Common myeloid progenitor, CD34-positive (primary cell): Measurements from ENCODE around the gene FUBP3.
A peak's percentile ranks its signal among the peaks of the same experiment; 100 is the strongest.

Experiments
- CTCF ChIA-PET: fragments of 350-600 bp; sonication (Branson Sonifier 250); formaldehyde crosslinking; loops from one replicate; lab custom pipeline; 2021; ENCODE audit warnings: antibody characterized with exemption; lab: Charles Lee
- POLR2A ChIA-PET: fragments of 350-600 bp; sonication (Branson Sonifier 250); formaldehyde crosslinking; loops from one replicate; lab custom pipeline; 2021; ENCODE audit warnings: antibody characterized with exemption; lab: Charles Lee
- DNase-seq, 3 donors: peaks; one replicate each; pipeline versions ENCODE4 v3.0.0 to v3.0.0-alpha.2; 2013
- H3K27ac ChIP-seq, 2 experiments: 1 replicate in 1 of 2; 2 replicates in 1 of 2; pipeline ENCODE4 v1.7.0; 2013; ENCODE audit warnings: inconsistent platforms in 2 of 2, low read length in 2 of 2, mild to moderate bottlenecking in 2 of 2, low read depth in 1 of 2, moderate library complexity in 1 of 2; ENCODE audit not compliant: severe bottlenecking in 2 of 2, insufficient read depth in 1 of 2, poor library complexity in 1 of 2
- H3K27me3 ChIP-seq, 5 experiments: replicated peaks in 2 of 5; 1 replicate in 3 of 5; 2 replicates in 2 of 5; pipeline versions ENCODE4 v1.6.1 to v1.7.0; 2013; ENCODE audit warnings: low read length in 4 of 5, mild to moderate bottlenecking in 2 of 5, moderate library complexity in 2 of 5, inconsistent platforms in 1 of 5; ENCODE audit not compliant: insufficient read depth in 5 of 5, control insufficient read depth in 4 of 5
- H3K36me3 ChIP-seq, 4 experiments: 1 replicate in 2 of 4; 2 replicates in 2 of 4; pipeline versions ENCODE4 v1.6.1 to v1.7.0; 2013; ENCODE audit warnings: low read length in 3 of 4, control low read depth in 1 of 4, mild to moderate bottlenecking in 1 of 4; ENCODE audit not compliant: control insufficient read depth in 4 of 4, insufficient read depth in 4 of 4
- H3K4me1 ChIP-seq, 4 experiments: 1 replicate in 3 of 4; 2 replicates in 1 of 4; pipeline versions ENCODE4 v1.6.1 to v1.7.1; 2013; ENCODE audit warnings: low read length in 3 of 4, mild to moderate bottlenecking in 3 of 4, control low read depth in 1 of 4, inconsistent platforms in 1 of 4, moderate library complexity in 1 of 4; ENCODE audit not compliant: control insufficient read depth in 4 of 4, insufficient read depth in 4 of 4; ENCODE audit errors: control extremely low read depth in 1 of 4
- H3K4me3 ChIP-seq, 7 experiments: 1 replicate in 4 of 7; 2 replicates in 3 of 7; pipeline versions ENCODE4 v1.5.1 to v1.7.0; 2013; ENCODE audit warnings: mild to moderate bottlenecking in 7 of 7, low read length in 6 of 7, moderate library complexity in 6 of 7, inconsistent platforms in 2 of 7, low read depth in 2 of 7, control low read depth in 1 of 7; ENCODE audit not compliant: insufficient read depth in 4 of 7, control insufficient read depth in 1 of 7; ENCODE audit errors: extremely low read depth in 1 of 7
- H3K9me3 ChIP-seq, 5 experiments: 1 replicate in 4 of 5; 2 replicates in 1 of 5; pipeline versions ENCODE4 v1.6.1 to v1.7.1; 2013; ENCODE audit warnings: low read length in 4 of 5, mild to moderate bottlenecking in 2 of 5, inconsistent platforms in 1 of 5, low read depth in 1 of 5, moderate library complexity in 1 of 5; ENCODE audit not compliant: control insufficient read depth in 4 of 5, insufficient read depth in 2 of 5; ENCODE audit errors: control extremely low read depth in 1 of 5
- WGBS: methylation state at CpG from one replicate; pipeline ENCODE4 v1.1.5; 2013; ENCODE audit not compliant: insufficient coverage; 5-methylcytosine and 5-hydroxymethylcytosine counted together

FUBP3 gene

DNA sequence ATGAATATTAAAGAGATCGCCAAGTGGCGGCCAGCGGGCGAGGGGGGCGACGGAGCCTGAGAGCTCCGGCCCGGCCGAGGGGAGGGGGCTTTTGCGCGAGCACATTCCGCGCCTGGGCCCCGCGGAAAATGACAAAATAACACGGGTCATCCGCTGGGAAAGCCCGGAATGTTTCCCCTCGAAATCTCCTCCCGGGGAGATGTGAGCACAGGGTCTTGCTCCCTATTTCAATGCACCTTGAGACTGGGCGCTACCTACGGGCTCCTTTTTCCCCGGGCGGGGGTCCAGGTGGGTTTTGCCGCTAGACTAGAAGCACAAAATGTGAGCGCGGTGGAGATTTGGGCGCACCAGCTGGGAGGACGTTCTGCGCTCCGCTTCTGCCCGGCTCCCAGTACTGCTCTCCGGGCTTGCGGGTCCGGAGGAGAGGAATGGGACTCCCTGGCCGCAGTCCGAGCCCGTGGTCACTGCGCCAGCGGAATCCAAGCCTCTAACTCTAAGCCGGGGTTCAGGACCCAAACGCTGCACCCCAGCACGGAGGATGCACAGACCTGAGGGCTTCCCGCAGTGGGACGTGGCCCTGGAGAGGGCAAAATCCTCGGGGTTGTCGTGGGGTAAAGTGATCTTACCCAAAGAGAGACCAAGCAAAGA is 82.2 kb downstream of the FUBP3 start:
- 5% methylated on average over 45 of the region's 47 CpGs for WGBS
- H3K9me3 ChIP-seq: peaks cover 0 to 11% (median 0%) of the 10 kb centered on the region in 5 experiments
- ChIA-PET POLR2A (no interaction called here), CTCF (no interaction called here)
- DNase-seq: no peak
- peaks cover 9 to 99% (median 55%) of the 10 kb centered on the region in 5 experiments for H3K27me3 ChIP-seq
- H3K4me3 ChIP-seq: peak overlapping the region in 1 of 7 experiments; percentile 43
- H3K27ac ChIP-seq: no peak overlapping the region
- peaks cover 0 to 50% (median 25%) of the 10 kb centered on the region in 4 experiments for H3K4me1 ChIP-seq
- no peaks in the 10 kb centered on the region for H3K36me3 ChIP-seq

DNA sequence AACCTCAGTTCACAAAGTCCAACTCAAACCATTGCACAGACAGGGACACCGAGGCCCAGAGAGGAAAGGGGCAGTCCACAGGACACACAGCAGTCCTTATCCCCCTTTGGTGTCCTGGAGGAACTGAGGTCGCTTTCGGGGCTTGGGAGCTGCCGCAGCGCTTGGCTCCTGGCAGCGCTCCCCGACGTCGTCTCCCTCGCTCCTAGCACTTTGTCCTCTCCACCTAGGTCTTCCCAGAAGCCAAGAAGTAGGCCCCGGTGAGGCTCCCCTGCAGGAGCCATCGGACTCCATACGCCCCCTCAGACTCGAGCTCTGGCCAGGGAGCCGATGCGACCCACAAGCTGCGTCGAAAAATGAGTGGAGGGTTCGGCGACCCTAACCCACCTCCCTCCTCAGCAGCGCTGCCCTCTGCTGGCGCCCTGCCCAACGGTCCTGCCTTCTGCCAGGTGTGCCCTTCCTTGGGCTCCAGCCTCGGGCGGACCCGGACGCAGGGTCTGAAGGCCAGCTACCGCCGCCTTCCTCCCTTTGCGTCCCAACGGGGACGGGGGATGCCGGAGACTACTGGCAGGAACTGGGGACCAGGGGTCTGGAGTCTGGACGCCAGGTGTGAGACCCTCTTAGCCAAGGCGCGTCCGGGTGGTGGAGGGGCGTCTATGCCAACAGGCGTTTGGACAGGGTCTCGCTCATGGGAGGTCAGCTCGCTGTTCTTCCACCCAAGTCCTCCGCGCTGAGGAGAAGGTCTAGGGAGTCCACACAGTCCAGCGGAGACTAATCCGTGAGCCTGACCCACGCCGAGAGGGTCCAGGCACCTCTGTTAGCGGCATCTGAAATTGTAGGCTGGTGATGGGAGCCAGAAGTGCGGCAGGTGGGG is 83.0 kb downstream of the FUBP3 start:
- 8% methylated on average over 37 of the region's 49 CpGs for WGBS
- POLR2A ChIA-PET: no interaction called here
- CTCF ChIA-PET: interaction anchor here (1.3 kb wide), 2 partner anchors 17 to 20 kb away, joined by 3 to 4 read pairs; no protein-coding TSS in a partner anchor
- H3K27ac ChIP-seq: no peak overlapping the region
- H3K4me3 ChIP-seq: no peak overlapping the region
- peaks cover 9 to 99% (median 59%) of the 10 kb centered on the region in 5 experiments for H3K27me3 ChIP-seq
- peaks cover 0 to 8% (median 0%) of the 10 kb centered on the region in 5 experiments for H3K9me3 ChIP-seq
- no peak for DNase-seq
- no peaks in the 10 kb centered on the region for H3K36me3 ChIP-seq
- H3K4me1 ChIP-seq: peaks cover 0 to 56% (median 26%) of the 10 kb centered on the region in 4 experiments

DNA sequence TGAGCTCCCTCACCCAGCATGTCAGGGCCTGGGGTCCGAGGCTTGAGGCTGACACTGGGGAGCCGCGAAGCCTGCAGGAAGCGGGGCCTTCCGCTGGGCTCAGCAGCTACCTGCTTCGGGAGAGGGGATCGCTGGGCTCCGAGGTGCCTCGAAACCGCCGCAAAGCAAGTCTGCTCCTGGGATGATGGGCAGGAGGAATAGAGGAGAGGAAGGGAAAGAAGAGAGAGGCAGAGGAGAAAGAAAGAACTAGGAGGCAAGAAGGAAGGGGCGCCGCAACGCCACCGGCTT is 83.5 kb downstream of the FUBP3 start:
- Histone ChIP-seq H3K9me3 (peaks cover 0 to 8% (median 0%) of the 10 kb centered on the region in 5 experiments), H3K27me3 (peaks cover 9 to 99% (median 61%) of the 10 kb centered on the region in 5 experiments), H3K27ac (no peak overlapping the region), H3K36me3 (no peaks in the 10 kb centered on the region), H3K4me1 (peaks cover 0 to 56% (median 26%) of the 10 kb centered on the region in 4 experiments), H3K4me3 (peak overlapping the region in 1 of 7 experiments; percentile 24)
- ChIA-PET CTCF (interaction anchor here (1.3 kb wide), 2 partner anchors 16 to 19 kb away, joined by 3 to 4 read pairs; no protein-coding TSS in a partner anchor), POLR2A (no interaction called here)
- DNase-seq: no peak
- WGBS: 3% methylated on average over 13 of the region's 15 CpGs

DNA sequence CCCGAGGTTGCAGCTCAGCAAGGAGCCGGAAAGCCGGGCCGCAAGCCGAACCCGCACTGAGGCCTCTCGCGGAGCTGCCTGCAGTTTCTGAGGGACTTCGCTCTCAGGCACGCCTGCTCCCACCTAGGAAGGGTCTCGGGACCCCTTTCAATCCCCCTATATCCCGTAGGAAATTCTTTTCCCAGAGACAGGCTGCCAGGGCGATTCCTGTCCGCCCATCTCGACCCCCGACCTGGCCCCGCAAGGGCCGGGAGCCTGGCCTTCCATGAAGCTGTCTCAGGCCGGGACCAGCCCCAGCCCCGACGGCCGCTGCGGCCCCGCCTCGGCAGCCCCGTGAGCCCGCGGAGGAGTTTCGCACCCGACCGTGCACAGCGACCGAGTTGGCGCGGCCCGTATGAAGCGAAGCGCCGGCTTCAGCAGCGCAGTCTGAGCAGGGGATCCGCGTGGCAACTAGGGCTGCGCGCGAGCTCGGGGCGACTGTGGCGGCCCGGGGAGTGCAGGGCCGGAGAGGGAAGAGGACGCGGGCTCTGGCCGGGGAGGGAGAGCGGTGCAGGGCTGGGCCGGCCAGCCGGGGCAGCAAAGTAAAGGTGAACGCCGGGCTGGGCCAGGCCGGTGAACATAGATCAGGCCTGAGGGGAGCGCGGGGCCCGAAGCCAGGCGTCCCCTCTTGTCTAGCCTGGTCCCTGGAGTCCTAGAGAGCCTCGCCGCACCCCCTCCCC is 84.0 kb downstream of the FUBP3 start:
- CTCF ChIA-PET: interaction anchor here (1.3 kb wide), 2 partner anchors 16 to 19 kb away, joined by 3 to 4 read pairs; no protein-coding TSS in a partner anchor
- H3K9me3 ChIP-seq: peaks cover 0 to 8% (median 0%) of the 10 kb centered on the region in 5 experiments
- H3K36me3 ChIP-seq: no peaks in the 10 kb centered on the region
- POLR2A ChIA-PET: no interaction called here
- H3K4me3 ChIP-seq: peak overlapping the region in 1 of 7 experiments; percentile 24
- 1% methylated on average over 51 of the region's 65 CpGs for WGBS
- no peak overlapping the region for H3K27ac ChIP-seq
- peaks cover 0 to 56% (median 26%) of the 10 kb centered on the region in 4 experiments for H3K4me1 ChIP-seq
- DNase-seq: peak in 1 of 3 donors; percentile 39
- peaks cover 6 to 99% (median 60%) of the 10 kb centered on the region in 5 experiments for H3K27me3 ChIP-seq

DNA sequence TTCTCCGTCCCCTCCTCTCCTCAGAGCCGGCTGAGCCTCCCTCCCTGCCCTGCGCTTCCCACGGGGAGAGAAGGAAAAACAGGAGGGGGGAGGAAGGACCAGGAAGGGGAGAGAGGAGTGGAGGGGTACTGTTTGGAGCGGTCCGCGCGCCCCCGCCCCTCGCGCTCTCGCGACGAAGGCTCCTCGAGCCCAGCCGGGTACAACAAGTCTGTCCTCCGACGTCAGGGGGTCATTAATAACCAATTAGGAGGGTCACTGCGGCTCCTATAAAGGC is 84.5 kb downstream of the FUBP3 start:
- H3K27me3 ChIP-seq: peaks cover under 1 to 99% (median 59%) of the 10 kb centered on the region in 5 experiments
- no peak for DNase-seq
- H3K4me1 ChIP-seq: peaks cover 0 to 56% (median 26%) of the 10 kb centered on the region in 4 experiments
- no peak overlapping the region for H3K4me3 ChIP-seq
- peaks cover 0 to 5% (median 0%) of the 10 kb centered on the region in 5 experiments for H3K9me3 ChIP-seq
- H3K27ac ChIP-seq: no peak overlapping the region
- H3K36me3 ChIP-seq: no peaks in the 10 kb centered on the region
- ChIA-PET POLR2A (no interaction called here), CTCF (interaction anchor here (1.3 kb wide), 1 partner anchor 18 kb away, joined by 4 read pairs; no protein-coding TSS in a partner anchor)
- 3% methylated on average over 15 of the region's 19 CpGs for WGBS

DNA sequence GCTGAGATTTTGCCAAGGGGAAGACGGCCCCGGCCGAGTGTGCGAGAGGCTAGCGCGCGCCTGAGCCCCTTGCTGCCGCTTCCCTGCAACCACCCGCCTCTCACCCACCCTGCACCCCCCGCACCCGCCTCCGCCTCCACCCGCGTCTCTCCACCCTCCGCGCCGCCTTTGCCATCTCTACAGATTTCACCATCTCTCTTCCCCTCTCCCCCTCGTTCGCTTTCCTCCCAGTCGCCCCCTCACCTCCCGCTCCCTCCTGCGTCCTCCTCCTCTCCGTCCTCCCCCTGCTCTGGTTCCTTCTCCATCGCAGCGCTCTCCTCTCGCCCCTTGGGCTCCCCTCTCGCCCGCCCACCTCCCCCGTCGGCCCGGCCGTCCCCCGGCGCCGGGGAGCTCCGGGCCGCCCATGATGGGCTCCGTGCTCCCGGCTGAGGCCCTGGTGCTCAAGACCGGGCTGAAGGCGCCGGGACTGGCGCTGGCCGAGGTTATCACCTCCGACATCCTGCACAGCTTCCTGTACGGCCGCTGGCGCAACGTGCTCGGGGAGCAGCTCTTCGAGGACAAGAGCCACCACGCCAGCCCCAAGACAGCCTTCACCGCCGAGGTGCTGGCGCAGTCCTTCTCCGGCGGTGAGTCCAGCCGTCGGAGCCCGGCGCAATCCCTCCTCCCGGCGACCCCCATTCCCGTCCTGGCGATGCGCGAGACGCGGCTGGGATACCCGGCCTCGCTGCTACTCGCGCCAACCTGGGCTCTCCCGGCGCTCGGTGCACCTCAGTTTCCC is 85.1 kb downstream of the FUBP3 start, which contains the start of gene PRDM12:
Gene PRDM12, plus strand, starts transcription at position 344 of the 778 bp plus-strand sequence. Its CDS starts 60 bp downstream, at position 404.
- Histone ChIP-seq H3K9me3 (no peaks in the 10 kb centered on the region), H3K36me3 (no peaks in the 10 kb centered on the region), H3K4me1 (peaks cover 0 to 56% (median 26%) of the 10 kb centered on the region in 4 experiments), H3K27me3 (peaks cover 0 to 94% (median 57%) of the 10 kb centered on the region in 5 experiments), H3K4me3 (no peak within 1 kb of the TSS), H3K27ac (no peak within 1 kb of the TSS)
- DNase-seq: peak in 1 of 3 donors; percentile 54
- POLR2A ChIA-PET: interaction anchor here (0.6 kb wide), 1 partner anchor 29 kb away, joined by 3 read pairs; no protein-coding TSS in a partner anchor
- CTCF ChIA-PET: interaction anchor here (1.0 to 2.8 kb wide), 2 partner anchors 15 to 18 kb away, joined by 3 to 10 read pairs; no protein-coding TSS in a partner anchor
- 2% methylated on average over 49 of the region's 76 CpGs for WGBS
